Tibial nerve (tissue), 4 donors: Measurements from ENCODE around the gene USP9Y. TPM values are rescaled to one million over a fixed set of nuclear protein-coding genes. Genes with fewer than 3 reads are reported as not detected.

Experiments
- DNase-seq, 2 donors: peaks; one replicate each; pipeline ENCODE4 v3.0.0-alpha.2; 2019; ENCODE audit warnings: low spot score in 2 of 2
- H3K27ac ChIP-seq, 4 donors: fragments of 200-600 bp; sonication (generic) in 3 of 4; one replicate each; pipeline ENCODE4 v1.5.1; 2017 to 2019; ENCODE audit warnings: mild to moderate bottlenecking in 1 of 4
- H3K27me3 ChIP-seq, 2 donors: fragments of 200-600 bp; sonication (generic) in 1 of 2; one replicate each; pipeline versions ENCODE4 v1.5.1 to v1.6.0; 2017 to 2019
- H3K36me3 ChIP-seq, 3 donors: fragments of 200-600 bp; sonication (generic); one replicate each; pipeline ENCODE4 v1.5.1; 2018 to 2019
- H3K4me1 ChIP-seq, 4 donors: fragments of 200-600 bp; sonication (generic) in 3 of 4; one replicate each; pipeline ENCODE4 v1.5.1; 2017 to 2019
- H3K4me3 ChIP-seq, 4 donors: fragments of 200-600 bp; sonication (generic) in 3 of 4; one replicate each; pipeline ENCODE4 v1.5.1; 2017 to 2019; ENCODE audit warnings: mild to moderate bottlenecking in 1 of 4, moderate library complexity in 1 of 4
- H3K9me3 ChIP-seq, 4 donors: fragments of 200-600 bp; sonication (generic) in 3 of 4; one replicate each; pipeline ENCODE4 v1.5.1; 2017 to 2019
- EP300 ChIP-seq, 2 donors: sonication (generic); formaldehyde crosslinking; IDR thresholded peaks; one replicate each; pipeline ENCODE4 v1.6.1; 2017; ENCODE audit warnings: antibody characterized with exemption in 2 of 2, mild to moderate bottlenecking in 1 of 2
- POLR2A ChIP-seq, 2 donors: fragments of 450-650 bp; IDR thresholded peaks; one replicate each; pipeline ENCODE4 v1.6.1; 2017; ENCODE audit warnings: antibody characterized with exemption in 2 of 2, mild to moderate bottlenecking in 2 of 2, moderate library complexity in 2 of 2
- WGBS, 2 donors: methylation state at CpG; one replicate each; pipeline ENCODE4 v1.1.5; 2018; 5-methylcytosine and 5-hydroxymethylcytosine counted together
- total RNA-seq, 4 donors: library from RNA; depleted of rRNA; stranded (reverse); fragments of >200 nt; gene quantifications; one replicate each; pipeline ENCODE4 v1.1.0, GENCODE V29; 2016
- TF ChIP-seq, protein P1 (sequence below), 5 experiments: fragments of 200-600 bp in 3 of 5; fragments of 450-650 bp in 2 of 5; sonication (generic) in 3 of 5; IDR thresholded peaks; one replicate each; pipeline ENCODE4 v1.5.1; 2016 to 2019; ENCODE audit warnings: antibody characterized with exemption in 5 of 5, mild to moderate bottlenecking in 3 of 5, moderate library complexity in 2 of 5

Gene USP9Y, protein sequence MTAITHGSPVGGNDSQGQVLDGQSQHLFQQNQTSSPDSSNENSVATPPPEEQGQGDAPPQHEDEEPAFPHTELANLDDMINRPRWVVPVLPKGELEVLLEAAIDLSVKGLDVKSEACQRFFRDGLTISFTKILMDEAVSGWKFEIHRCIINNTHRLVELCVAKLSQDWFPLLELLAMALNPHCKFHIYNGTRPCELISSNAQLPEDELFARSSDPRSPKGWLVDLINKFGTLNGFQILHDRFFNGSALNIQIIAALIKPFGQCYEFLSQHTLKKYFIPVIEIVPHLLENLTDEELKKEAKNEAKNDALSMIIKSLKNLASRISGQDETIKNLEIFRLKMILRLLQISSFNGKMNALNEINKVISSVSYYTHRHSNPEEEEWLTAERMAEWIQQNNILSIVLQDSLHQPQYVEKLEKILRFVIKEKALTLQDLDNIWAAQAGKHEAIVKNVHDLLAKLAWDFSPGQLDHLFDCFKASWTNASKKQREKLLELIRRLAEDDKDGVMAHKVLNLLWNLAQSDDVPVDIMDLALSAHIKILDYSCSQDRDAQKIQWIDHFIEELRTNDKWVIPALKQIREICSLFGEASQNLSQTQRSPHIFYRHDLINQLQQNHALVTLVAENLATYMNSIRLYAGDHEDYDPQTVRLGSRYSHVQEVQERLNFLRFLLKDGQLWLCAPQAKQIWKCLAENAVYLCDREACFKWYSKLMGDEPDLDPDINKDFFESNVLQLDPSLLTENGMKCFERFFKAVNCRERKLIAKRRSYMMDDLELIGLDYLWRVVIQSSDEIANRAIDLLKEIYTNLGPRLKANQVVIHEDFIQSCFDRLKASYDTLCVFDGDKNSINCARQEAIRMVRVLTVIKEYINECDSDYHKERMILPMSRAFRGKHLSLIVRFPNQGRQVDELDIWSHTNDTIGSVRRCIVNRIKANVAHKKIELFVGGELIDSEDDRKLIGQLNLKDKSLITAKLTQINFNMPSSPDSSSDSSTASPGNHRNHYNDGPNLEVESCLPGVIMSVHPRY (N-terminal part only)
- total RNA-seq = 10 to 100 TPM in 2 of 4 donors, under 1 TPM in 1, not detected in 1; under 0.01 to 23.1 (median 20.8) TPM

DNA sequence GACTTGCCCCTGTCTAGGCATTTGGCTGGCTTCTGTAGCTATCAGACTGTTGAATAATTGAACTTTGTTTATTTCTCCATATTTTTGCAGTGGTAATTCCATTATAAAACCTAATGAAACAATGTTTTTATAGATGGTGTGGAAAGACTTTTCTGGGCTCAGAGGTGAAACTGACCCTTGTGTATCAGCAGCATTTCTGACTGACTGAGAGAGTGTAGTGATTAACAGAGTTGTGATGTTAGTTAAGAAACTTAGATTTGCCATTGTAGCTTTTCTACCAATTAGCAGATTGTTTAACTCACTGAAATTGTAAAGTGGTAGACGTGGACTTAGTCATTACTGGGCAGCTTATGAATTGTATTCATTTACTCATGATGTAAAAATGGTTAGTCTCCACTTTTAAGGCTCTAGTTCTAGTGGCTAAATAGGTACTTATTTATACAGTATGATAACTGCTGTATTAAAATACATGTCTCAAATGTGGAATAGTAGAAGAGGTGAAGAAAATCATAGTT lies at the start of gene USP9Y:
Gene USP9Y, plus strand, starts transcription at position 51 of the 515 bp plus-strand sequence. CDS start 8,217 bp downstream, outside the sequence.
- peaks cover 0 to 44% (median 0%) of the 10 kb centered on the region in 3 donors for H3K36me3 ChIP-seq
- TF ChIP-seq, protein P1, sequence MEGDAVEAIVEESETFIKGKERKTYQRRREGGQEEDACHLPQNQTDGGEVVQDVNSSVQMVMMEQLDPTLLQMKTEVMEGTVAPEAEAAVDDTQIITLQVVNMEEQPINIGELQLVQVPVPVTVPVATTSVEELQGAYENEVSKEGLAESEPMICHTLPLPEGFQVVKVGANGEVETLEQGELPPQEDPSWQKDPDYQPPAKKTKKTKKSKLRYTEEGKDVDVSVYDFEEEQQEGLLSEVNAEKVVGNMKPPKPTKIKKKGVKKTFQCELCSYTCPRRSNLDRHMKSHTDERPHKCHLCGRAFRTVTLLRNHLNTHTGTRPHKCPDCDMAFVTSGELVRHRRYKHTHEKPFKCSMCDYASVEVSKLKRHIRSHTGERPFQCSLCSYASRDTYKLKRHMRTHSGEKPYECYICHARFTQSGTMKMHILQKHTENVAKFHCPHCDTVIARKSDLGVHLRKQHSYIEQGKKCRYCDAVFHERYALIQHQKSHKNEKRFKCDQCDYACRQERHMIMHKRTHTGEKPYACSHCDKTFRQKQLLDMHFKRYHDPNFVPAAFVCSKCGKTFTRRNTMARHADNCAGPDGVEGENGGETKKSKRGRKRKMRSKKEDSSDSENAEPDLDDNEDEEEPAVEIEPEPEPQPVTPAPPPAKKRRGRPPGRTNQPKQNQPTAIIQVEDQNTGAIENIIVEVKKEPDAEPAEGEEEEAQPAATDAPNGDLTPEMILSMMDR (IDR thresholded peaks at IDR 0.05) = no peak
- TF ChIP-seq POLR2A (IDR thresholded peaks at IDR 0.05) (no peak), EP300 (IDR thresholded peaks at IDR 0.05) (no peak)
- 100% methylated on average over 1 of the region's 1 CpG; no CpG with 5 or more reads in 1 of the 2 donors for WGBS, 2 donors

DNA sequence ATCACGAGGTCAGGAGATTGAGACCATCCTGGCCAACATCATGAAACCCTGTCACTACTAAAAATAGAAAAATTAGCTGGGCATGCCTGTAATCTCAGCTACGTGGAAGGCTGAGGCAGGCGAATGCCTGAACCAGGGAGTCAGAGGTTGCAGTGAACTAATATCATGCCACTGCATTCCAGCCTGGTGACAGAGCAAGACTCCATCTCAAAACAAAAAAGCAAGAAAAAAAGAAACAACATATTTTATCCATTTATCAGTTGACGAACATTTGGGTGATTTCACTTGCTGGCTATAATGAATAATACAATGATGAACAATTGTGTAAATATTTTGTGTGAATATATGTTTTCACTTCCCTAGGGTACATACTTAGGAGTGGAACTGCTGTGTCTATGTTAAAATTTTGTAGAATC lies 49.4 kb upstream of the USP9Y start:
- TF ChIP-seq POLR2A (IDR thresholded peaks at IDR 0.05) (no peak), EP300 (IDR thresholded peaks at IDR 0.05) (no peak)
- TF ChIP-seq, protein P1 (IDR thresholded peaks at IDR 0.05) = no peak
- H3K4me1 ChIP-seq = no peaks in the 10 kb centered on the region
- H3K27me3 ChIP-seq = no peaks in the 10 kb centered on the region
- no peaks in the 10 kb centered on the region for H3K36me3 ChIP-seq
- H3K4me3 ChIP-seq = no peak overlapping the region
- no peaks in the 10 kb centered on the region for H3K9me3 ChIP-seq
- no peak for DNase-seq
- WGBS, 2 donors = 54% methylated on average over 4 of the region's 4 CpGs; no CpG with 5 or more reads in 1 of the 2 donors
- H3K27ac ChIP-seq = no peak overlapping the region

More for the DNA sequence above, at the start of gene USP9Y:
- Histone ChIP-seq H3K4me3 (no peak within 1 kb of the TSS), H3K9me3 (peaks cover 0 to 22% (median 0%) of the 10 kb centered on the region in 4 donors), H3K27me3 (no peaks in the 10 kb centered on the region), H3K27ac (no peak within 1 kb of the TSS), H3K4me1 (no peaks in the 10 kb centered on the region)
- no peak for DNase-seq

DNA sequence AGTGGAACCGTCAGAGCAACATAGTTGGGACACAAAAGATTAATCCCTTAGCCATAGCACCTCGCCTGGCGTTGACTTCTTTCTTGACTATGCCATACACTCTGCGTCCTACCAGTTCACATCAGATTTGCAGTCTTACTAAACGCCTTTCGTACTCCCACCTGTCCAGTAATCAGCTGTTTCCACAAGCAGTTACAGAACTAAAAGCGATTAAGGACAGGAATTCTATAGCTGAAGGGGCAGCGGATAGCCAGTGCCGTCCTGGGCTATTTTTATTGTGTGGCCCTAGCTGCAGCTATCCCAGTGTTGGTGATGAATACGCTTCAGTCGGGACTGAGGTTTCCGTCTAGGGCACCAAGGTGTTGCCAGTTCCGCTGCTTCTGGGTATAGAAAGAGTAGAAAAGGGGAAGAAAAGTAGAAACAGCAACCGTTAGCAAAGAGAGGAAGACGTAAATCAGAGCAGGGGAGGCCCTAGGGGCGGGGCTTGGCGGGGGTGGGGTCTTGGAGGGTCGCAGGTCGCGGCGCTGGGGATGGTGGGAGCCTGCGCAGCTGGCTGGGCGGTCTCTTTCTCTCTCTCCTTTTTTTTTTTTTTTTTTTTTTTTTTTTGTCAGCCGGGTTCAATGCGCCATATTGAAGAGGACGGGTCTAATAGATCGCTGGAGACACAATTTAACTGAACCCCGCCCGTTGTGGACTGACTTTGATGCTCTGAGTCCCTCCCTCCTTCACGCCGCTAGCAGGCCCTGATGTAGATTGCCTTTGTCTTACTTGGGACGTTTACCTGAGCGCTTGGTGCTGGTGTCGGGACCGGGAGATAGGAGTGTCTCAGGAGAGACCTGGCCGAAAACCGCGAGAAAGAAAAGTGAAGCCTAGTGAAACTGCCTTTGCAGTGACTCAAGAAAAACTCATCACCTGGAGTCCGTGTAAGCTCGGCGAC lies 39.0 kb upstream of the USP9Y start:
- DNase-seq = peak; percentile 49
- no peaks in the 10 kb centered on the region for H3K4me1 ChIP-seq
- peak overlapping the region in 2 of 4 donors; percentile 57 to 66 for H3K4me3 ChIP-seq
- 0% methylated on average over 37 of the region's 41 CpGs; no CpG with 5 or more reads in 1 of the 2 donors for WGBS, 2 donors
- H3K27me3 ChIP-seq = no peaks in the 10 kb centered on the region
- H3K27ac ChIP-seq = peak overlapping the region in 2 of 4 donors; percentile 79 to 88
- H3K9me3 ChIP-seq = no peaks in the 10 kb centered on the region
- TF ChIP-seq POLR2A (IDR thresholded peaks at IDR 0.05) (no peak), EP300 (IDR thresholded peaks at IDR 0.05) (peak in 1 of 2 donors; percentile 33)
- TF ChIP-seq, protein P1 (IDR thresholded peaks at IDR 0.05) = no peak
- no peaks in the 10 kb centered on the region for H3K36me3 ChIP-seq
